NOMO-1 treated with dmso at 0.1 percent for 144 hours (cell line): ENCODE measurements around the gene PRR7.
A peak's percentile ranks its signal among the peaks of the same experiment; 100 is the strongest.

Experiments
- DNase-seq: peaks from one replicate; lab custom pipeline; 2025; ENCODE audit not compliant: unreplicated experiment; lab: John Stamatoyannopoulos, UW

PRR7 gene

GRCh38 chr5:177468685-177469628 is 22.3 kb downstream of the PRR7 start:
- no peak for DNase-seq

DNA sequence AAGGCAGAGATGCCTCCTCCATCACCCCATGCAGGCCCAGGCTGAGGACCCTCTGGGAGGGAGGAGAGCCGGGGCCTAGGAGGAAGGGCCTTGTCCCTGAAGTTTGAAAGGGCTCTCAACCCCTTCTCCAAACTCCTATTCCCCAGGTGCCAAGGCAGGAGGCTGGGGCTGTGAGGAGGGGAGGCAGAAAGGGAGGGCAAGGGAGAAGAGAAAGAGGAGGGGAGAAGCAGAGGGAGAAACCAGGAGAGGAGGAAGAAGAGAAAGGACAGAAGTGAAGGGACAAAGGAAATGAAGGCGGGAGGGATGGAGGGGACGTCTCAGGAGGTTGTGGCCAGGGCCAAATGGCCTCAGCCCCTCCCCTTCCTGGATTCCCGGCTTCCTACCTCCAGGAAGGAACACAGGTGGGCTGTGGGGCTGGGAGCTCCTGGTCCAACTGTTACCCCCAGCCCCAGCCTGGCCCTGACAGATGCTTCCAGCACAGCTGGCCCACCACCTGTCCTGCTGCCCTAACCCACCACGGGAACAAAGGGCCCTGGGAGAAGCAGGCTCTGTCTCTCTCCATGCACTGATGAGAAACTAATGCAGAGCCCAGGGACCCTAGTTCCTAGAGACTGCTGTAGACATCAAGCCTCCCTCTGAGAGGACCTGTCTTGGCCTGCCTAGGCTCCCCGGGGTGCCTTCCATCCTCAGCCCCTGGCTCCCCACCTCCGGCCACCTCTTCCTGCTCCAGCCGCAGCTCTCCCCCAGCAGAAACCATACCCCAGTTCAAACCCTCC is 23.3 kb downstream of the PRR7 start:
- DNase-seq: no peak

GRCh38 chr5:177470759-177471536 is 24.3 kb downstream of the PRR7 start:
- no peak for DNase-seq

DNA sequence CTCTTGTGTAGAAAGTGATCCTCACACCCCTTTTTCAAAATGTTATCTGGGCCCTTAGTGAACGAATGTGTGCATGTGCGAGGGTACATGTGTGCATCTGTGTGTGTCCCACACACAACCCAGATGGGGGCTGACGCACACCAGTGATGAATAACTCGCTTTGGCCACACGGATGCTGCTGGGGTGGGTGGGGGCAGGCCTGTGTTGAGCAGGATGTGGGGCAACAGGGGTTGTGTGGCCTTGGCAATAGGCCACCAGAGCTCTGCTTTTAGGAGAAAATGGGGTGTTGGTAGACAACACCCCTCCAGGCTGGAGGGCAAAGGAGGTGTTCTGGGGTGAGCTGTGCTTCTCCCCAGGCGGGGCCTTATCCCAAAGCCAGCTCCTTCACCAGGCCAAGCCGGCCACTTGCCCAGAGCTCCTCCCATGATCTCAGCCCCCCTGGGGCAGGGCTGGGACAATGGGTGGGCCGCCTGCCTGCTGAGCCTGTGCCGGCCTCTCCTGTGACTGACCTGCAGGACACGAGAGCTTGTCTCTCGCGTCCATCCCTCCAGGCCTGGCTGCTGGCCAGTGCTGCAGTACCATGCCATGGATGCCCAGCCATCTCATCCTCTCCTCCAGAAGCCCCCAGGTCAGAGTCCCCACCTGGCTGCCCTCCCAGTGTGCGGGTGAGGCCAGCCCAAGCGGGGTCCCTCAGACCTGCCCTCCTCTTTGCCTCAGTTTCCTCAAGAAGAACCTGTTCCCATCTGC is 25.2 kb downstream of the PRR7 start:
- no peak for DNase-seq

GRCh38 chr5:177472460-177473442 is 26.1 kb downstream of the PRR7 start:
- DNase-seq: no peak

DNA sequence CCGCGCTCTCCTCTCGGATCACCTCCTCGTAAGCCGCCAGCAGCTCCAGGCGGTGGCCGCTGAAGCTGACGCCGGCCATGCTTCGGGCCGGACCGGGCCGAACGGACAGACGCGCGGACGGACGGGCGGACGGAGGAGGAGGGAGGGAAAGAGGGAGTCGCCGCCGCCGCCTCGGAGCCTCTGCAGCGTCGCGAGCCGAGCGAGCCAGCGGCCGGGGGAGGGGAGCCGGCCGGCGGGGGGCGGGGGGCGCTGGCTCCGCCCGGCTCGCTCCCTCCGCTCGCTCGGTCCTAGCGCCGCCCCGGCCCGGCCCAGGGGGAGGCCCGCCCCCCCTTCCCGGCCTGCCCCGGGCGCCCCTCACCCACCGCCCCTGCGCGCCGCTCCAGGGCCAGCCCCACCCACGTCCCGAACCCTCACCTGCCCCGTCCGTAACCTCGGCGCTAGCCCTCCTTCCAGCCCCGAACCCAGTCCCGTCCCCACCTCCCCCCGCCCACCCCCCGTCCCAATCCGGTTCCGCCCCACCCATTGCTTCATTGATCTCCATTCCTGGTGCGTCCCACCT is 26.9 kb downstream of the PRR7 start, which contains the start of gene DBN1:
Gene DBN1 (minus strand): TSS at position 192 of the 559 bp plus-strand sequence. CDS start 113 bp downstream, at position 79.
- DNase-seq: no peak

DNA sequence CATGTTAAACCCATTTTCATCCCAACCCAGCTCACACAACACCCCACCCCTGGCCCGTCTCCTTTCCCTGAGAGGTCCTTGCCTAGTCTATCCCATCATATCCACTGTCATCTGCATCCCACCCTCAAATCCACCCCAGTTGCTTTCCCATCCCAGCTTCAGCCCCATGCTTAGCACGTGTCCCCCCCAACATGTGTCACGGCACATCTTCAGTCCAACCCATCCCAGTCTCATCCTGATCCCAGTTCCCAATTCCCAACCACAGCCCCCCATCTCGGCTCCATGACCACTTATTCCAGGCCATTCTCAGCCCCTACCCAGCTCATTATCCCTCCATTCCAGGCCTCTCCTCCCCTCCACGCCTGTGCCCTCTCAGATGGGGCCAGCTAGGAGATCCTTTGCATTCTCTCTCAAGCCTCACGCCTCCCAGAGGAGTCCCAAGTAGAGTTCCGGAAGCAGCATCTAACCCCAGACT is 27.4 kb downstream of the PRR7 start:
- DNase-seq: no peak

DNA sequence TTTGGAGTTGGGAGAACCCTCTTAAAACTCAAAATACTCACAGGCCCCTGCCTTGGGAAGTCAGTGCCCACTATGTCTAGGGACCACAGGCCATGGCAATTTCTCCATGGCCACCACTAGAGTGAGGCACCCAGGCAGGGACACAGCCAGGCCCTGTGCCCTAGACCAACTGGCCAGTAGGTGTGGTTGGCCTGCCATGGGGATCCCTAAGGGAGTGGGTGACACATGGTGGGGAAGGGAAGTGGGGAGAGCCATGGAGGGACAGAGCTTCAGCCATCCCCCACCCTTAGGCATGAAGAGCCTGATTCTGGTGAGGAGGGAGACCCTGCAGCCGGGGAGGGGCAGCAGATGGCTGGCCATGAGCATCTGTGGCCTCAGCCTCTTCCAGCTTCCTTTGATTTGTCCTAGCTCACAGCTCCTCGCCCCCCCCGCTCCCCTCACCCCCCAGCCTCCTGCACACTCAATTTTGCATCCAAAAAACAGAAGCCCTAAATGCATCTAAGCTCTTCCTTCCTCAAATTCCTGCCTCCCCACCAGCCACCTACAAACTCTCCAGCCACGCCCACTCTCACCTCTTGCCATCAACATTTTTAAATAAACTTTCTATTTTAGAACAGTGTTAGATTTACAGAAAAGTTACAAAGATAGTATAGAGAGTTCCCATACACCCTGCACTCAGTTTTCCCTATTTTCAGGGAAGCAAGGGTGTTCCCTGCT is 28.4 kb downstream of the PRR7 start:
- peak; percentile 42 for DNase-seq

DNA sequence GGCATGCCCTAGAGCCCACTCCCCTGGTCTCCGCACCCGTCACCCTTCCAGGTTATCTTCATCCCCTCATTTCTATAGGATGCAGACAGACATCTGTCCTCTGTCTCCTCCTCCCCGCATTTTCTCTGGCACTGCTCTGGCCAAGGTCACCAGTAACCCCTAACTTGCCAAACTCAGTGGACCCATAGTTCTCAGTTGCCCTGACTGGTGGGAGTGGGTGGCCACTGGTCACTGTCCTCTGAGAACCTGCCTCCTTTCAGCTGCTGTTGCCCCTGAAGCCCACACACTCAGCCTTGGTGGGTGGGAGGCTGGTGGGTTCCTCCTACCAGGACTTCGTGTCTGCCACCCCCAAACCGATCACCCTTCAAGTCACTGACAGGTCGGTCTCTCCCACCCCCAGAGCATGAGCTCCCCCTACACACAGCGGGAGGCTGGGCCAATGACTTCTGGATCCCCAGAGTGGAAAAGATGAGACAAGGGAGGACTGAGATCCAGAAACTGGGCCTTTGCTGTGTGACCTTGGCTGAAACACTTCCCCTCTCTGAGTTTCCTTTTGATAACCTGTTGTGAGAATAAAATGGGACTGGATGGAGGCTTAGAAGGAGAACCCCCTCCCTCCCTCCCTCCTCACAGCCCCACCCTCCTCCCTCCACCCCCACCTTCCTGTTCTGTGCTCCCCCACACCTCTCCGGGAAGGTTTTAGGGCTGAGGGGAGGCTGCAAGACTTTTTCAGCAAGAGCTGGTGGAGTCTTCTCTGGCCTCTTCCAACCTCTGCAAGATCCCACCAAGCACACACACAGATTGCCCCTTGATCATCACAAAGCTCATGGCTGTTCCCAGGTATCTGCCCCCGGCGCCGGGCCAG is 29.2 kb downstream of the PRR7 start:
- no peak for DNase-seq

- no peak for DNase-seq
Observed at GRCh38 chr5:177476531-177477233, 30.1 kb downstream of the PRR7 start.

- DNase-seq: no peak
Observed at GRCh38 chr5:177477701-177478477, 31.3 kb downstream of the PRR7 start.

DNA sequence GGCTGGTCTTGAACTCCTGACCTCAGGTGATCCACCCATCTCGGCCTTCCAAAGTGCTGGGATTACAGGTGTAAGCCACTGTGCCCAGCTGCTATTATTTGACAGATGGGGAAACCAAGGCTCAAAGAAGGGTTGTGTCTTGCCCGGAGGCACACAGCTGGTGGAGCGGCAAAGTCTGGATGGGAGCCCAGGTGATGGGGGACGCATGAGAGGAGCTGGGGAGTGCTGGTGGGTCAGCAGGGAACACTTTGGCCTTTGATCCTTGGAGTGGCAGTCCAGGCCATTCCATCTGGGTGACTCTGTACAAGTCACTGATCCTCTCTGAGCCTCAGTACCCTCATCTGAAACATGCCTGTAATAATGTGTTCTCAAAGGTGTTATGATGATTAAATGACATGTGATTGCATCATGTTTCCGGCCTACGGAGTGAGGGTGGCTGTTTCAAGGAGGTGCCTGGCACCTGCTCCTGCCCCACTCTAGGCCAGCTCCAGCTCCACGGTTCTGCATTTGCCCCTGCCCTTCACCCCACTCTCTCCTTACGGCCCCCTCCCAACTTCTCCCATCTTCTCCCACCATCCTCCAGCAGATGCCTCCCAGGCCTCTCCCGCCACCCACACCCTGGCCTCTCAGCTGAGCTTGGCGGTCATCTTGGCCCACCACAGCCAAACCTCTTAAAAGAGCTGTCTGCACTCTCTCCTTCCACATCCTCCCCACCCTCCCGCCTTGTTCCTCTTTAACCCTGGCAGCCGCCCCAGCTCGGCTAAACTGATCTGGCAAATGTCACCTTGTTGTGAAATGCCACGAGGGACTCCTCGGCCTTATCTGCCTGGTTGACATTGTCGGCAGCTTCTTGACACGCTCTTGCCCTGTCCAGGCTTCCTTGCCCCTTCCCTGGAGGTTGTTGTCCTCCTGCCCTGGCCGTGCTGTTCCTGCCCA is 32.4 kb downstream of the PRR7 start:
- DNase-seq: peak; percentile 88

DNA sequence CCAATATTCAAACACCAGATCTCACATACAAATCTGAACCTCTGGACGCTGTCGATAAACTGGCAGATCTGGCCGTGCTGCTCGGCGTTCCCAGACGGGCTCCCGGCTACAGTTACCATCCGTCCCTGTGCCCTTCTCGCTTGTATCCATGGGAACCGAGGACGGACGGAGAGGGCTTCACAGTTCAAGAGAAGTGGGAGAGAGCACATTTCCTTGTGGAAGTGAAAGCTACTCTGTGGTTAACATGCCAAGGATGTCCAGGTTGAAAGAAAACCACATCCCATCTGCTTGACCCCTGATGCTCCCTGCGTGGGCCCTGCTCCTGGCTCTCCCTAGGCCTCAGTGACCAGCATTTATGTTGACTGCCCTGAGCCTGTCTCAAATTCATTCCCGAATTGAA is 33.2 kb downstream of the PRR7 start:
- DNase-seq: no peak

DNA sequence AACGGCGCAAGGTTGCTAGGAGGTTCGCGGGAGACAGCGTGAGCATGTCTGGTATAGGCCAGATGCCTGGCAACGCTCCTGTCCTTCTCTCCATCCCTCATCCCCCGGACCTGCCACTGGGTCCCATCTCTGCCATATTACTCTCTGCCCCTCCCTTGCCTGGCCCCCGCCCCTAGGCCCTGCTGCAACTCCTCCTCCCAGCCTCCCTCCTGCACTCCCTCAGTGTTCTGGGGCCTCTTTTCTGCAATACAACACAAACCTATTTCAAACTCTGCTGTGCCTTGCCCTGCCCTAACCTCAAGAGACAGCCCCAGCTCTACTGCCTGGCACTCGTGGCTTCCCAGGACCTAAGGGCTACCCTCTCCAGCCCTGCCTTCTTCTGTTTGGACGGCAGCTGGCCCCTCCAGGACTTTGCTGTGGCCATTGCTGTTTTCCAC is 35.8 kb downstream of the PRR7 start:
- DNase-seq: no peak

- DNase-seq: no peak
Observed at GRCh38 chr5:177483042-177483441, 36.4 kb downstream of the PRR7 start.
